ENCODE measurements around the gene CNGA1.

CNGA1 gene

DNA sequence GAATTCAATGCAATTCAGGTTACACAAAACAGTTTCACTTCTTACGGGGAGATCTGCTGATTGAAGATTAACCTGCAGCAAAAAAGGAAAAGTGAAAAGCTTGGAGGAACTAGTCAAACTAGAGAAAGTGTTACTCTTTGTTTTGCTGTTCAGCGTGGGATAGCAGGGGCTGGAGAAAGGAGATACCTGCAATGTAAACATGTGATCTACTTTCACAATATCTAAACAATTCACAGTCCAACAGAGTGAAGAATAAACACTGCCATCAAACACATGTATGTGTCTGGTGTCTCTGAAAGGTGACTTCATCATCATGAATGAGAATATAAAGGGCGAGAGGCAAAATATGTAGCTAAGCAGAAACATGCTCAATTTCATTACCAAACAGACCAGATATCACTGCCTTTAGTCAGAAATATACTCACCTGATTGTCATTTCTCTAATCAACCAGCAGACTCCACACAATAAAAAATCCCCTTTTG lies 26.5 kb upstream of the CNGA1 start:
- TF ChIP-seq CTCF (IDR thresholded peaks at IDR 0.05; ENCODE audit: control extremely low read depth, extremely low read depth, low read depth, missing control alignments): no peak
- ChIA-PET CTCF (interaction anchor here (0.7 to 11.8 kb wide), 8 partner anchors 12 to 116 kb away, joined by 3 to 172 read pairs (median 4); no protein-coding TSS in a partner anchor), POLR2A (no interaction called here)
- DNase-seq (ENCODE audit: extremely low spot score): no peak

GRCh38 chr4:48041535-48042137 lies 25.2 kb upstream of the CNGA1 start:
- DNase-seq (ENCODE audit: extremely low spot score): no peak
- ChIA-PET CTCF (interaction anchor here (1.2 to 11.8 kb wide), 7 partner anchors 10 to 114 kb away, joined by 3 to 172 read pairs (median 8); no protein-coding TSS in a partner anchor), POLR2A (no interaction called here)
- TF ChIP-seq CTCF (IDR thresholded peaks at IDR 0.05; ENCODE audit: control extremely low read depth, extremely low read depth, low read depth, missing control alignments): no peak

GRCh38 chr4:48039561-48039960 lies 23.1 kb upstream of the CNGA1 start:
- ChIA-PET POLR2A (no interaction called here), CTCF (interaction anchor here (1.5 to 2.7 kb wide), 3 partner anchors 29 to 56 kb away, joined by 3 to 8 read pairs (median 4); no protein-coding TSS in a partner anchor)
- DNase-seq (ENCODE audit: extremely low spot score): no peak
- no peak for TF ChIP-seq CTCF (IDR thresholded peaks at IDR 0.05; ENCODE audit: control extremely low read depth, extremely low read depth, low read depth, missing control alignments)

- TF ChIP-seq CTCF (IDR thresholded peaks at IDR 0.05; ENCODE audit: control extremely low read depth, extremely low read depth, low read depth, missing control alignments): no peak
- ChIA-PET CTCF (interaction anchor here (1.0 kb wide), 1 partner anchor 45 kb away, joined by 4 read pairs; no protein-coding TSS in a partner anchor), POLR2A (no interaction called here)
- no peak for DNase-seq (ENCODE audit: extremely low spot score)
Measured at GRCh38 chr4:48038666-48039065, 22.2 kb upstream of the CNGA1 start.

DNA sequence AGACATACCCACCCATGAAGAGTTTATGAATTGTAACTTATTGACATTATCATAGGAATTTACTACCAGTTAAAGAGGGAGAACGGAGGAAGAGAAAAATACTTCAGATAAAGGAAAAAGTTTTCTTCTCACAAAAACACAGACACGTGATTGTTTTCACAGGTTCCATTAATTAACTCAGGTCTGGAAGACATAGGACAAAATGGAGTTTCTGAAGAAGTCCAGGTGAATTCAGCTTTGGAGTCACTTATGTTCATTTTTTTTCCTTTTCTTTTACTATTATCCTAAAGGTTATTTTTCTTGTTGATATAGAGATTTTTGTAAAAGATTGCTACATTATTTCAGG lies 20.6 kb upstream of the CNGA1 start:
- CTCF ChIA-PET: interaction anchor here (1.3 to 5.0 kb wide), 5 partner anchors 8 to 49 kb away, joined by 3 to 37 read pairs (median 12); no protein-coding TSS in a partner anchor
- DNase-seq (ENCODE audit: extremely low spot score): no peak
- POLR2A ChIA-PET: no interaction called here
- no peak for TF ChIP-seq CTCF (IDR thresholded peaks at IDR 0.05; ENCODE audit: control extremely low read depth, extremely low read depth, low read depth, missing control alignments)

- no peak for DNase-seq (ENCODE audit: extremely low spot score)
- POLR2A ChIA-PET: interaction anchor here (0.6 to 1.1 kb wide), 2 partner anchors 12 to 128 kb away, joined by 3 to 4 read pairs; no protein-coding TSS in a partner anchor
- CTCF ChIA-PET: interaction anchor here (0.9 to 5.0 kb wide), 5 partner anchors 9 to 50 kb away, joined by 3 to 37 read pairs (median 12); no protein-coding TSS in a partner anchor
Measured at GRCh38 chr4:48035952-48036351, 19.5 kb upstream of the CNGA1 start.

More at GRCh38 chr4:48035952-48036351, 19.5 kb upstream of the CNGA1 start:
- no peak for TF ChIP-seq CTCF (IDR thresholded peaks at IDR 0.05; ENCODE audit: control extremely low read depth, extremely low read depth, low read depth, missing control alignments)
